DLD1 (cell line): Measurements from ENCODE around the gene LYRM4.

ENCODE experiments used
- in situ Hi-C: cut with HindIII; loops from 2 replicates; pipeline ENCODE4 v1.10.0; 2017; ENCODE audit warnings: low sequenced_read_pairs

LYRM4 gene

DNA sequence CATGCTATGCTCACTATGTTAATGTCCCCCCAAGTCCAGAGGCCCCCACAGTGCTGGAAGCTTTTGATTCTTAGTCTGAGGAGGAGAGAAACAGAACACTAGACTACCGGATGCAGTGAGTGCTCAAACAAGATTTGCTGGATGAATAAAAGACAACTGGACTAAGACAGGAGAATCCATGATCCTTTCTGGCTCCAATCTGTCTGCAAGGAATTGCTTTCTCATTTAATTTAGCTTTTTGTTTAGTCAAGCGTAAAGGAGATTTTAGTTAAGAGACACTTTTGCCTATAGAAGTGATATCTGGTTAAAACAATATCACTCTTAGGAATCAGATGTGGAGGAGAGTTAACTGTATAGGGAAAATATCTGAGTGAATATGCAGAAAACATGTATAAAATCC lies 13.5 kb downstream of the LYRM4 start:
- in situ Hi-C loops, result no loop called here

DNA sequence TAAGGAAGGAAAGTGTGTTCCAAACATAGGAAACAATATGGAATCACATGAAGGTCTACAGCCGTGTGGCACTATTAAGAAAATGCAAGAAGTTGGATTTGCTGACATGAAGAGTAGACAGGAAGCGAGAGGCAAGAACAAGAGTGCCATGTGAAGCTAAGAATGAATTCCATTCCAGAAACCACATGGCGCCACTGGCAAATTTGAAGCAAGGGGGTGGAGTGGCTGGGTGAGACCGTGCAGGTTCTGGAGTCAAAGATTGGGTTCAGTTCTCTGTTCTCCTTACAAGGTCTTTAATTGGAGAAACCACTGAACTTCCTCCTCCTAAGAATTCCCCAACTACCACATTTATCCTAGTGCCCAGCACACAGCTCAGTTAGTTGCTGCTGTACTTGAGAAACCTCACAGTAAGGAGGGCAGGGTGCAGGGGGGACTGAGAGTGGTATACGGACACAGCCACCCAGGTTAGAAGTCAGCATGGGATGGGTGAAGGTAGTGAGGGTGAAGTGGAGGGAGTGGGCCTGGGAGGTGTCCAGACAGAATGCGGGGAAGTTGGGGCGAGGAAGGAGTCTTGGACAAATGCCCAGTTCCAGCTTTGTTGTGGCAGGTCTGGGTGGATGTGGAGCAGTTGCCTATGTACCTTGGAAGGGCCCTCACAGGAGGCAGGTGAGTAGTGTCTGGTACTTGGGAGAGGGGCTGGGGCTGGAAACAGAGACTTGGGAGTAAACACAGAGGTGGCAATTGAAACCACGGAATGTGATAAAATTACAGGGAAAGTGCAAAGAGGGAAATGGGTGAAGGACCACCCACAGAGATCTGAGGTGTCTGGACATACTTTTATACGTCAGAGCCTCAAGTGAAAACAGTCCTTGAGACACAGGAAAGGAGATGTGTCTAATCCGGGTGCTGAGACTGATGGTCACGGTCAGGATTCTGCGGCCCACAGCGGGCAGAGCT lies 14.3 kb downstream of the LYRM4 start:
- in situ Hi-C loops, result no loop called here

DNA sequence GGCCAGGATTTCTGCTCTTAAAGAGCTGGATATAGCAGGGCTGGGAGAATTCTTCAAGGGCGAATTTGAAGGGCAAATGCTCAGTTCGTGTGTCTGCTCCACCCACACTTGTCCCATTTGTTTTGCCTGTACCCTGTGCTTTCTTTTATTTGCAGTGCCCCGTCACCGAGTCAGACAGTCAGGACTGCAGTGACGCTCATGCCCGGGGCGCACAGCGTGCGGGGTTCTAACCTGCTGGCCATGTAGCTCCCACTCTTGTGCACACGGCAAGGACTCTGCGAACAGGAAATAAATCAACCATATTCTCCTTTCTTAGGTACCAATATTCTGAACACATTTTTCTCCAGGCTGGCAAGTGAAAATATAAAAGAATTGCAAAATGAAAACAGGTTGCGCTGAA lies 17.7 kb downstream of the LYRM4 start:
- in situ Hi-C loops, result no loop called here

DNA sequence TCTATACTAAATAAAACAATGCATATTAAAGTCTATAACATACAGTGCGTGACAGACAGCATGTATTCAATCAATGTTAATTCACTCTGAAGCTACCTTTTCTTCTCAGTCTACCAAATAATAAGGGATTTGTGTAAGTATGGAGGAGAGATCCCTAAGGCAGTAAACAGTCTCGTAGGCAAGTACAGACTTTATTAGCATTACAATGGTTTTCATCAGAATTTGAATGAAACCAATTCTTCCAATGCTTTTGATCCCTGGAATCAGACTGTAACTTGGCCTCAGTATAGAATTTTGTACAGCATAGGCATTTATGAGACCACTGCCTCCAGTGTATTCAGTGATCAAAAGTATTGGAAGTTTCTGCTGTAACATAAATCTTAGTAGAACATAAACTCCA lies 19.5 kb downstream of the LYRM4 start:
- in situ Hi-C loops, result no loop called here

DNA sequence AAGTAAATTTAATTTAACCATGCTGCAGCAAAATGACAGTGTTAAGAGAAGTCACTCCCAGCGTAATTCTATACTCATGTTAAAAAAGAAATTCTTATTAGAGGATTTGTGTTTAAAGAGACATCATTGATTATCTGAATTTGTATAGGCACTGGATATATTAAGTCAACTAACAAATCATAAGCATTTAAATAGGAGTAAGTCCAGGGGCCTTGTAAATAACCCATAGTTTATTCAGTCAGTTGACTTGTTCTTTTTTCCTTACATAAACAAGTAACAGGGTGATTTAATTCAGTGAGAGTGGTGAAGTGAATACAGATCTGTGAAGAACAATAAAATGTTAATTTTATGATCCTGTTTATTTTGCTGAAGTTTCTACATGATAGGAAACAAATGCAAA lies 22.4 kb downstream of the LYRM4 start:
- in situ Hi-C loops, result no loop called here

DNA sequence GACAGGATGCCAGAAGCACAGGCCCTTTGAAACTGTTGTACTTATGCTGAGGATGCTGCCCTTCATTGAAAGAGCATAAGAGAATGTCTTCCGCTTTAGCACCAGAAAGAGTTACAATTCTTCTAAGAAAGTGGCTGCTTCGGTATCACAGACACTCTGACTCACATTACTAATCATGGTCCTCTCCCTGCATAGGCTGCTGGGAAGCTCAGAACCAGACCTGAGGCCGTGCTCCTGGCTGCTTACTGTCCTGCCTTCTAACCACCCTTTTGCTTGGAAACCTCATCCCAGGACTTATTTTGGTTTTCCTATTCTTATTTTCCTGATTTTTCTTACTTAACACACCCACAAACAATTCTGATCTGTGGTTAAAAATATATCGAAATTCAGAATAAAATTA lies 22.9 kb downstream of the LYRM4 start:
- in situ Hi-C loops, result no loop called here

DNA sequence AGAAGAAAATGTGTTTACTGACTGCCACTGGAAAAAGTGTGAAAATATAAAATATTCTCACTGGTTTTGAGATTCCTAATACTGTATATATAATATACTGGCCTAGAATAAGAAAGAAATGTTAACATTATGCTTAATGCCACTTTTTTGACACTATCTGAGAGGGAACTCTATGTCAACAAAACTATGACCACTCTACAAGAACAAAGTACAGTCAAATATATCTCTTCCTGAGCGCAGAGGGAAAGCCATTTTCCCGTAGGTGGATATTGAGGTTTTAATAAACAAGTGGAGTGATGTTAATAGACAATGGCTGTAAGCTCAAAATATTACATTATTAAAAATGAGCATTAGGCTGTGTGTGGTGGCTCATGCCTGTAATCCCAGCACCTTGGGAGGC lies 24.9 kb downstream of the LYRM4 start:
- in situ Hi-C loops, result no loop called here

DNA sequence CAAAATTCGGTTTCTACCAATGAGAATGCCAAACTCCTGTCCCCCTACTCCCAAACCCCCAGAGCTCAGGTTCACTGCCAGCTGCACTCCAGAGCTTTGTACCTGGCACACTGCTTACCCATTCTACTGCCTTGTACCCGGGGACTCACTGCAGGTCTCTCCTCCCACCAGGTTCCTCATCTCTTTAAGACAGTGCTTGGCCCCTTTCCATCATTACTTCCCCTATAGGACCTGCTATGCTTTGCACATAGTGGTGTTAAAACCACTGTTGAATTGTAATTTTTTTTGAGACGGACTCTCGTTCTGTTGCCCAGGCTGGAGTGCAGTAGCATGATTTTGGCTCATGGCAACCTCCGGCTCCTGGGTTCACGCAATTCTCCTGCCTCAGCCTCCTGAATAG lies 25.9 kb downstream of the LYRM4 start:
- in situ Hi-C loops, result no loop called here

DNA sequence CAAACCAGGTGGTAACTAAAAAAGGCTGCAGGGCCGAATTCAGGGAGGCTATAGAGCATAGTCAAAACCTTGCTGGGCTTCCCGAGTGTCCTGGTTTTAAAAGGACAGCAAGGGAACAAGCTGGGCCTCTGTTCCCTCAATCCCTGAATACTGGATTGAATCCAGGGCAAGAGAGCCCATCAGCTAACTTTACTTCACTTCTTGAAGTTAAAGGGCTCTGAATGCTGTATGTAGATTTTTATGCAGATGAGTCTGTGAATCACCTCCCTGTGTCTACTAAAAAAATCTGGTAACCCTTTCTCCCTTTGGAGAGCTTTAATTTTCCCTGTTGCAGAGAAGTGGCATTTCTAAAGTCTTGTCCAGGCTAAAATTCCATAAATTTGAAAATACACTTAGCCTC lies 29.5 kb downstream of the LYRM4 start:
- in situ Hi-C loops, result no loop called here

DNA sequence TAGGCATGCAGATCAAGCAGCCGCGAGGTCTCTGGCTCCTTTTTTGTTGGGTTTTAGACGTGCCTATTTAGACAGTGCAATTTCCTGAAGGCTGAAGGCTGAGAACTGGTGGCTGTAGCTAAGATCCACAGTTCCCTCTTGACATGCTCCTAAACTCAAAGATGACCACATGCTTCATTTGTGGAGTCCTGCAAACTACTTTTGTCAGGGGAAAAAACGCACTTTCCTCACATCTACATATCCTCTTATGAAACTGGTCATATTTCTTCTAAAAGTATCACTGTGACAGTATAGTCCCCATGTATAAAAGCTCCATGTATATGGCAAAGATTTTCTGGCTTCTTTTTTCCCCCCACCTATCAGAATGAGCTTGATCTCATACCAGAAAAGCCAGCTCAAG lies 30.7 kb downstream of the LYRM4 start:
- in situ Hi-C loops, result no loop called here

DNA sequence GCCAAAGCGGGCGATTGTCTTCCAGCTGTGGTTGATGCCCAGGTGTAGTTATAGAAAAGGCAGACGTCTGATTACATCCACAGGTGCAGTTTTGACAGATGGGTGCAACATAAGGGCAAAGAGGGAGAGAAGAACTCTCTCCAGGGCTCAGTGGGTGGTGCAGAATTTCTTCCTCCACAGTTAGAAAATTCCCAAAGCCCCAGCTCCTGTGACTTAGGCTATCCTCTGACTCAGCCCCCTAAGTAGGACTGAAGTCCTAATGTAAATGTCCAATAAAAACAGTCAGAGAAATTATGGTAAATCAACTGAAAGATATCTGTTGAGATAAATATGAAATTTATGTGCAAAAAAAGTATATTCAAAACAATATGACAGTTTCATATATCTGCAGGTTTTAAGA lies 31.4 kb downstream of the LYRM4 start:
- in situ Hi-C loops, result no loop called here

DNA sequence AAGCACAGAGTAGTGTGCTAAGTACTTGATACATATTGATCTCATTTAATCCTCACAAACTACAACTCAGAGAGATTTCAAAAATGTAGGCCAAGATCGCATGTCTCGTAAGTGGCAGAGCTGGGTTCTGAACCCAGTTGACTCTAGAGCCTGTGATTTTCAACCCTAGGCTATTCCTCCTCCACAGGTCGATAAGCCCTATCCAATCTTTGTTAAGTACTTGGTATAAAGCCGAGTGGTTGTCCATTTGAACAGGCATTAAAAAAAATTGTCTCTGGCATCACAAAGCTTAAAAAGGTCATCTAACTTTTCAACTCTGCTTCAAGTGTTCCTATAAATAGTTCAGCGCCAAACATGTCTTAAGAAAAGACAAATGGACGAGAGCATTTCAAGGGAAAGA lies 37.4 kb downstream of the LYRM4 start:
- in situ Hi-C loops, result no loop called here

DNA sequence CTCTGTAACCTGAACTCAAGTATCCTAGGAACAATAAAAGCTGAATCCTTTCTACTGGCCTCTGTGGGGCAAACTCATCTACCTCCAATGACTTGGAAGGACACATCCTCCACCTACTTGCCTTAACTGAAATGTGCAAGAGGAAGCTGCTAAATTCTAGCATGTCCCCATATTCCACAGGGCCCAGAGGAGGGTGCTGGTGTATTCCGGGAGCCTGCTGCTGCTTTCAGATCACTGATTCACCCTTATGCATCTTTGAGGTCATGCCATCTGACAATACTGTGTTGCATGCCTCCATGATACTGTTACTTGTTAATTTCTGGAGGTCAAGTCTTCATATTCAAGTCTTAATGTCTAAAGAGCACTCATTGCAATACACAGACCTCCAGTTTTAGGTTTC lies 40.3 kb downstream of the LYRM4 start:
- in situ Hi-C loops, result no loop called here

DNA sequence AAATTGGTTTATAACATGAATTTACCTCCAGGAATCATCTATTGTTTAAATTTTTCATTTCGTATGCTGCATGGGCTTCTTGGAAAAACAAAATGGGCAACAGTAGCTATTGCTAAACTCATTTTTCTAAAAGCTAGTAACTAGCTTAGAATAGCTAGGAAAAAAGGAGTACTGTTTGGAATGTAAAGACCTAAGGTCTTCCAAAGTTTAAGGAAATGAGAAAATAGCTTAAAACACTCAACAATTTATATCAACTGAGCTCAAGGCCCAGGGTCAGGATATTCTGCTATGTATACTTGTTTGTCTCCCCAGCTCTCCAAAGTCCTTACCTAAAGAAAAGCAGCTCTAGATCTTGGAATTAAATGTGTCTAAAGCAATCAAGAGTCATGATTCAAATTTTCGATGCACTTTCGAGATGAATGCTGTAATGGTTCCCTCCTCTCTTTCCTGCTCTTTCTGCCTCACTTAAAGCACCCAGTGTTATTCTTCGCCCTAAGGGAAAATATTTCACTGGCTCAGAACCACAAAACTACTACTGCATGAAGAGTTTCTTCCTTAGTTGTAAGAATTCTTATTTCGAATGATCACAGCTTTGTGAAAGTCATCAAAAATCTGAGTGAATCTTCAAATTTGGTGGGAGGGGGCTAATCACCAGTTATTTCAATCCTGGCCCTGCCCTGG lies 41.6 kb downstream of the LYRM4 start:
- in situ Hi-C loops, result no loop called here

DNA sequence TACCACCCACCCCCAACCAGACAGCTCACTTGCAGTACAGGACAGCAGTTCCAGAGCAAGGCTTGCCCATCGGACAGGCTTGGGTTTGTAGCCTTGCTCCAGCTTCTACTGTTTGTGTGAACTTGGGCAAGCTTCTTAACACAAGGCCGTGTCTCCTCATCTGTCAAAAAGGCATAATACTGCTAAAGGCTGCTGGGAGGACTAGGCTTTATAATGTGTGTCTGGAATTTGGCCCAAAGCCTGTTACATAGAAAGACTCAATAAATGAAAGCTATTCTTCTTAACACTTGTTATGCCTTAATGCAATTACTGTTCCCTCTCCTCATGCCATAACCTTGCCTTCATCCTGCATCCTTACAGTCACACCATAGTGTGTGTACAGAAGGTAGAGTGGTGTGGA lies 43.4 kb downstream of the LYRM4 start:
- in situ Hi-C loops, result no loop called here

DNA sequence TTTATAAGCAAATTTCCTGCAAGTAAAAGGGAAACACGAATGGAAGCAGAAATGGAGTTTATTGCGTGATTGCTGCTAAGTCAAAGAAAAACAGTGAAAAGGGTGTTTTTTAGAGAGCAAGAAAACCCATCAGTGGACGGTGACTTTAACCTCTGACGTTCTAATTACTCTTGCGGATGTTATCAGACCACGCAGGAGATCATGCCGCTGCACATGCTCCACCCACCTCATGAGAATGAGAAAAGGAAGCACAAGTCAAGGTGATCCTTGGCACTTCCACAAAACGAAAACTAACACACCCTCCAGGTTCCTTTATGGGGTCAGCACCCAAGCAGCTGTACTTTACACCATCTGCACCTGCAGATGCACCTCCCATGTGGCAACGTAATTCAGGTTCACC lies 45.0 kb downstream of the LYRM4 start:
- in situ Hi-C loops, result no loop called here

DNA sequence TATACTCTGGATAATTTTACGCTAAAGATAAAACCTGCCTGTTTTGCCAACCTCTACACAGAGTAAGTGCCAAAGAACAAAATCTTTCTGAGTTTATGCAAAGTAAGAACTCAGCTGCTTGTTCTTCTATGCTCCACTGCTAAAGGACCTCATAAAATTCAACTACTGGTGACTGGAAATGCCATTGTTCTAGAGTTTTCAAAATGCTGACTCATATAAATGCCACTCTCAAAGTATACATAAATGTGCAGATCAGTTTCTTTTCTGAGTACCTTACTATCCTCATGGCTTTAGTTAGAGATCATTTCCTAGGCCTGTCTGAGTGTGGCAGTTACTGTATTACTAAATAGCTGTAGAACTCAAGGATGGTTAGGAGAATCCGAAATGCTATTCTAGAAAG lies 45.6 kb downstream of the LYRM4 start:
- in situ Hi-C loops, result no loop called here

DNA sequence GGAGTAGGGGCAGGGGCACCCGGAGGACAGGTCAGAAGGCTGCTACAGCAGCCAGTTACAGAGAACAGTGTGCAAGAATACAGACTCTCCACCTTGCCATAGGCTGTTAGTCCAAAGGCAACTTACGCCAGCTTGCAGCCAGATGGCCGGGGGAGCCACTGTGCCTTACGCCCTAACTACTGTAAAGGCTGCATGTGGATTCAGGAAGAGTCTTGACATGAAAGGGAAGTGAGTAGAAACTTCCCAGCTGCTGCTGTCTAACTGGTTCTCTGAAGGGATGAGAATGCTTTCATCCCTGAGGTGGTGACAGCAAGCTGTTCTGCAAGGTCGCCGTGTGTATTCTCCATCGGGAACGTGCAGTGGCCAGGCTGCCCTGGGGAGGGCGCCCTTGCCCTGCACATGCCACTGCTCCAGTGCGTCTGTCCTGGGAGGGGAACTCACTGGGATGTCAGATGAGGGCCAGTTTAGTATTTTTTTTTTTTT lies 46.1 kb downstream of the LYRM4 start:
- in situ Hi-C loops, result no loop called here

DNA sequence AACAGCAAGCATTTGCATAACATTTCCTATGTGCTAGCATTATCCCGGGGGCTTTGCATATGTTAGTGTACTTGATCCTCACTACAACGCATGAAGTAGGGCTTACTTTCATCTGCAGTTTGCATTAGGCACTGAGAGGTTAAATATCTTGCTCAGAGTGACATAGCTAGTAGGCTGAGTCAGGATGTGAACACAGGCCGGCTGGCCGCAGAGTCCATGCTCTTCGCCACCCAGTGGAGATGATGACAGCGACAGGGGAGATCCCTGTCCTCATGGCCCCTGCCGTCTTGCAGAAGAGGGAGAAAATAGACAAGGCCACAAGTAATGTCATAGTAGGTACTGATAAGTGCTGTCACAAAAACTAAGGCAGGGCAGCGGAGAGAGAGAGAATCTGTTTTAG lies 46.9 kb downstream of the LYRM4 start:
- in situ Hi-C loops, result no loop called here

DNA sequence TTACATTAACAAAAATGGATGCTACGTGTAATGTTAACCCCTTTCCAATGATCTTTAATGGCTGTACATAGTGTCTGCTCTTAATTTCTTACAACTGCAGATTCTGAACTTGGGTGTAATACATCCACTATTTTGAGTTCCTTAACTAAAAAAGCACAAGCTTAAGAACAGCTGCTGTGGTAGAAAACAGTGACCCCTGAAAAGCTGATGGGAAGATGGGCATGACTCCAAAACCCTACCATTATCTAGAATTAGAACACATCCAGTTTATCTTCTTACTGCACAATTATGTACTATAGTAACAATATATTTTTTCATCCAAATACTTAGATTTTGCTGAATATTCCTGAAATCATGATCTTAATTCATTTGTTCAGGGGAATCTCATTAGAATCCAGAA lies 49.3 kb downstream of the LYRM4 start:
- in situ Hi-C loops, result no loop called here

DNA sequence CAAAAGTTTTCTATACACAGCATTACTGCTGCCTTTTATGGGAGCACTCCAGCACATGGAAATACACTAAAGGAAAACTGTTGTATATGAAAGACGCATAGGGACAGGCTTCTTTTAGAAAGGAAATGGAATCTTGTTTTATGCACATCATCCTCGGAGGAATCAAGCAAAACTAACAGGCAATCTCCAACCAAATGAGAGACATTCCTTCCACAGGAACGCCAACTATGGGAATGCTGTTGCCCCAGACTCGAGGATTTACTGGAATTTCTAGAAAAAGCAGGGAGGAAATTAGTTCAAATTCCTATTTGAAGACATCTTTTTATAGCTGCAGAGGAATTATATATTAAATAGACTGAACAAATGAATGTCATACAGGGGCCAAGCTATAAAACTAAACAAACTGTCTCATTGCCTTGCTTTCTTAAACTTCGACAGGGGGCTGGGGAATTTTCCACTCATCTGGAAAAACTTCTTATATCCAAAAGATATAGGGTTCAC lies 52.2 kb downstream of the LYRM4 start:
- in situ Hi-C loops, result no loop called here

DNA sequence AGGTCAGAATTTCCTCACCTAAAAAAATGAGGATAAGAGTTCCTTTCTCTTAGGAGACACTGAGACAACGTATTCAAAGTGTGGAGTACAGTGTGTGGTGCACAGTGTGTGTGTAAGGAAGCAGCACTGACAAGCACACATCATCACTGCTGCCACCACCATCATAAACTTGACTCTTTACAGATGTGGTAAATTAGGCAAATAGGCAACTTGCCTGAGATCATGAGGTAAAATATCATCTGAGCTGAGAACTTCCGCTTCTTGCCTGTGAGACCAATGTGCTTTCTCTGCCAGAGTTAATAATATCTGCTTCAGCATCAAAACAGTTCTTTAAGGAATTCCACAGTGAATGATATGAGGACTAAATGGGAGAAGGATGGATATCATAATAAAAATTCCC lies 52.7 kb downstream of the LYRM4 start:
- in situ Hi-C loops, result no loop called here
